ENCODE measurements around the gene G3BP1.

DNA sequence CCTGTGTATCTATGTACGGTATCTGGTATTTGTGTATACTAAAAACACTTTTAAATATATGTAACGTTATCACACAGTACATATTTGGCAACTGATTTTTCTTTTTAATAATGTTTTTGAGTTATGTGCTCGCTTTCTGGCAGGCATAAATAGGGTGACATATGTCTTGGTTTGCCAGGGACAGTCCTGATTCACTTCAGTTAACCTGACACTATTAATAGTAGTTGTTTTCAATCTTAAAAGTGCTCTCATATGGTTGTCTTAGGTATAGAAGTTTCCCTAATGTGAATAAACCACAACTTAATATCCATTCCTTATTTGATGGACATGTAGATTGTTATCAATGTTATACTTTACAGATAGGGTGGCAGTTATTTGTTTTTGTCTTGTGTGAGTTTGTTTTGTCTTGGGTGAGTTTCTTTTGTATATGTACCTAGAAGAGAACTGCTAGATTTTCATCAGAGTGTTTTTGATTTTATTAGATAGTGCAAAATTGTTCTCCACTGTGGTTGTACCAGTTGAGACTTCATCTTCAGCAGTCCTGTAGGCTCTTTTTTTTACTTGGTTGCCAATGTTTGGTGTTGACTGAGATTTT is 7.9 kb downstream of the G3BP1 start:
- TF ChIP-seq, protein P1, sequence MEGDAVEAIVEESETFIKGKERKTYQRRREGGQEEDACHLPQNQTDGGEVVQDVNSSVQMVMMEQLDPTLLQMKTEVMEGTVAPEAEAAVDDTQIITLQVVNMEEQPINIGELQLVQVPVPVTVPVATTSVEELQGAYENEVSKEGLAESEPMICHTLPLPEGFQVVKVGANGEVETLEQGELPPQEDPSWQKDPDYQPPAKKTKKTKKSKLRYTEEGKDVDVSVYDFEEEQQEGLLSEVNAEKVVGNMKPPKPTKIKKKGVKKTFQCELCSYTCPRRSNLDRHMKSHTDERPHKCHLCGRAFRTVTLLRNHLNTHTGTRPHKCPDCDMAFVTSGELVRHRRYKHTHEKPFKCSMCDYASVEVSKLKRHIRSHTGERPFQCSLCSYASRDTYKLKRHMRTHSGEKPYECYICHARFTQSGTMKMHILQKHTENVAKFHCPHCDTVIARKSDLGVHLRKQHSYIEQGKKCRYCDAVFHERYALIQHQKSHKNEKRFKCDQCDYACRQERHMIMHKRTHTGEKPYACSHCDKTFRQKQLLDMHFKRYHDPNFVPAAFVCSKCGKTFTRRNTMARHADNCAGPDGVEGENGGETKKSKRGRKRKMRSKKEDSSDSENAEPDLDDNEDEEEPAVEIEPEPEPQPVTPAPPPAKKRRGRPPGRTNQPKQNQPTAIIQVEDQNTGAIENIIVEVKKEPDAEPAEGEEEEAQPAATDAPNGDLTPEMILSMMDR (conservative IDR thresholded peaks at IDR 0.05; ENCODE audit: low read length), result no peak
- TF ChIP-seq EZH2phosphoT487 (IDR thresholded peaks at IDR 0.05; ENCODE audit: borderline replicate concordance, low read depth, low read length), result no peak

All from OCI-LY7 (cell line).